Suprapubic skin (tissue), 4 donors: ENCODE results near the gene CHRND.

Source experiments
- POLR2A ChIP-seq, 2 donors: fragments of 450-650 bp; IDR thresholded peaks; one replicate each; pipeline ENCODE4 v1.6.1; 2017; ENCODE audit warnings: antibody characterized with exemption in 2 of 2, mild to moderate bottlenecking in 2 of 2, moderate library complexity in 2 of 2
- POLR2AphosphoS5 ChIP-seq, 3 donors: sonication (generic); formaldehyde crosslinking; IDR thresholded peaks; one replicate each; pipeline ENCODE4 v1.6.1; 2017; ENCODE audit warnings: antibody characterized with exemption in 3 of 3
- TF ChIP-seq, protein P1 (sequence below), 2 donors: fragments of 200-600 bp in 1 of 2; fragments of 450-650 bp in 1 of 2; sonication (generic) in 1 of 2; IDR thresholded peaks; one replicate each; pipeline ENCODE4 v1.5.1; 2016 to 2019; ENCODE audit warnings: antibody characterized with exemption in 2 of 2, mild to moderate bottlenecking in 1 of 2, moderate library complexity in 1 of 2

DNA sequence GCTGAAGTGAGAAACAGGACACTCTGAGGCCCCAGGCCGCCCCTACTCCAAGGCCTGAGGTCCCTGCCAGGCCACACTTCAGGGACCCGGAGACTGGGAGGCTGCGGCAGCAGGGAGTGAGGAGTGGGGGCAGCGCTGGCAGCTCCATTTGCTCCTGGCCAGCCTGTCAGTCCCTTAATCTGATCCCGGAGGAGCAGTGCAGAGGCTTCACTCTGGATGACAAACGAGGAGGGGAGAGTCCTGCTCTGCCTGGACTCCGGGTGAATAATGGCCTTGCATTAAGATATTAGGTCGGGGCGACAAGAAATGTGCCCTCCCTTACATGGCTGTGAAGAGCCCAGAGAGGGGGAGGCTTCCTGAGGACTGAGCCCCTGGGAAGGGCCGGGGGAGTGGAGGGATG is 20.1 kb upstream of the CHRND start:
- TF ChIP-seq, protein P1, sequence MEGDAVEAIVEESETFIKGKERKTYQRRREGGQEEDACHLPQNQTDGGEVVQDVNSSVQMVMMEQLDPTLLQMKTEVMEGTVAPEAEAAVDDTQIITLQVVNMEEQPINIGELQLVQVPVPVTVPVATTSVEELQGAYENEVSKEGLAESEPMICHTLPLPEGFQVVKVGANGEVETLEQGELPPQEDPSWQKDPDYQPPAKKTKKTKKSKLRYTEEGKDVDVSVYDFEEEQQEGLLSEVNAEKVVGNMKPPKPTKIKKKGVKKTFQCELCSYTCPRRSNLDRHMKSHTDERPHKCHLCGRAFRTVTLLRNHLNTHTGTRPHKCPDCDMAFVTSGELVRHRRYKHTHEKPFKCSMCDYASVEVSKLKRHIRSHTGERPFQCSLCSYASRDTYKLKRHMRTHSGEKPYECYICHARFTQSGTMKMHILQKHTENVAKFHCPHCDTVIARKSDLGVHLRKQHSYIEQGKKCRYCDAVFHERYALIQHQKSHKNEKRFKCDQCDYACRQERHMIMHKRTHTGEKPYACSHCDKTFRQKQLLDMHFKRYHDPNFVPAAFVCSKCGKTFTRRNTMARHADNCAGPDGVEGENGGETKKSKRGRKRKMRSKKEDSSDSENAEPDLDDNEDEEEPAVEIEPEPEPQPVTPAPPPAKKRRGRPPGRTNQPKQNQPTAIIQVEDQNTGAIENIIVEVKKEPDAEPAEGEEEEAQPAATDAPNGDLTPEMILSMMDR (IDR thresholded peaks at IDR 0.05): no peak
- TF ChIP-seq POLR2A (IDR thresholded peaks at IDR 0.05) (no peak), POLR2AphosphoS5 (IDR thresholded peaks at IDR 0.05) (no peak)
